Measurements from ENCODE around the gene SLC4A3.

SLC4A3 gene

DNA sequence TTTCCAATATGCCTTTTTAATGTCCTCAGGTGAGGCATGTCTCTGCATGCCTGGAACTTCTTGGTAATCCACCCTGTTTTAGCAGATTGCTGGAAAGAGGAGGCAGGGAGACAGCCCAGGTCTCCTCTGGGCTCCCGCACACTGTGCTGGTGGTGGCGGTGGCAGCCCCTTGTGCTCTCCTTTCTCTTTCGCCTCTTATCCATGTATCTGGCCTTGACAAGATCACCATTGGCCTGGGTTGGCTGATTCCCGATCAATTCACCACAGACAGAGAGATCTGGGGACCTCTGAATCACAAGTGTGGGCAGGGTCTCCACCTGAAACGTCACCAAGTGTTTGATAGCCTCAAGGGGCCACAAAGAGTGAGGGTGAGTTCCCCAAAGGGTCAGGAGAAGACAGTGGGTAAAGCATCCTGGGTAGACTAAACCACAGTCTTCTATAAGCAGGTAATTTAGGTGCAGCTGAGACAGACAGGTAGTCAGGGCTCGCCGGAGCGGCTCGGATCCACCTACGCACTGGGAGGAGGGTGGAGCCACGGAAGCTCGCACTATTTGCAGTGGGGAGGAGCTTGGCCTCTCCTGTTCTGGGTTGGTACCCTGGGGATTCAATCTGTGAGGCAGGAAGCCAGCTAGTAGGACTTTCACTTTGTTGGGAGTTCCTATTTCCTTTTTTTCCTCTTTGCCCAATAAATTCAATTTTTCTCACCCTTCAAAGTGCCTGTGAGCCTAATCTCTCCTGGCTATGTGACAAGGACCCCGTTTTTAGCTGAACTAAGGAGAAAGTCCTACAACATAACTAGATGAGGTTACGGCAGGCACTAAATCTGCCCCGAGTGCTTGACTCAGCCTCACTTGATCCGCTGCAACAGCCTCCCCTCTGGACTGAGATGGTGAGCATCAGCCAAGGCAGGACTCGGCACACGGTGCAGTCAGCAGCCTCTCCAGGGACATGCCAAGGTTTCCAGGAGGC lies 57.6 kb downstream of the SLC4A3 start:
- Histone ChIP-seq H3K4me1 (ENCODE audit: control insufficient read depth, low read depth, low read length) (peaks cover 2% of the 10 kb centered on the region), H4K5ac (ENCODE audit: low read length) (peak overlapping the region; percentile 68), H2BK15ac (replicated peaks; ENCODE audit: low read depth) (no peak overlapping the region), H4K8ac (ENCODE audit: low read depth, low read length) (no peak overlapping the region), H3K56ac (ENCODE audit: low read length) (peak overlapping the region; percentile 86), H3K4me2 (ENCODE audit: low read length) (peak overlapping the region; percentile 41), H3K4ac (ENCODE audit: low read depth, low read length) (peak overlapping the region; percentile 82), H3K9ac (ENCODE audit: low read length) (peak overlapping the region; percentile 62), H3K23ac (ENCODE audit: low read length) (no peak overlapping the region), H3K27ac (ENCODE audit: low read depth, low read length) (no peak overlapping the region), H2BK5ac (ENCODE audit: low read length) (peak overlapping the region; percentile 51), H3K18ac (ENCODE audit: low read length) (peak overlapping the region; percentile 16), H2BK120ac (ENCODE audit: low read depth, low read length) (no peak overlapping the region), H3K79me1 (ENCODE audit: low read length) (no peaks in the 10 kb centered on the region), H3K79me2 (ENCODE audit: control insufficient read depth, insufficient read depth, low read length) (no peaks in the 10 kb centered on the region), H3K36me3 (ENCODE audit: control insufficient read depth, insufficient read depth, low read length) (no peaks in the 10 kb centered on the region), H3K4me3 (ENCODE audit: low read length) (no peak overlapping the region), H2AK5ac (ENCODE audit: low read length) (peak overlapping the region; percentile 20), H3K27me3 (ENCODE audit: insufficient read depth, low read length, poor library complexity) (no peaks in the 10 kb centered on the region)
- DNase-seq = peak; percentile 90
- WGBS (ENCODE audit: extremely low coverage, insufficient coverage, low lambda C conversion rate) = no CpG with 5 or more reads among the region's 18 CpGs

GRCh38 chr2:219687272-219687671 lies 59.8 kb downstream of the SLC4A3 start:
- Histone ChIP-seq H3K4me2 (ENCODE audit: low read length) (no peak overlapping the region), H2AK5ac (ENCODE audit: low read length) (no peak overlapping the region), H3K18ac (ENCODE audit: low read length) (no peak overlapping the region), H4K8ac (ENCODE audit: low read depth, low read length) (no peak overlapping the region), H3K27ac (ENCODE audit: low read depth, low read length) (no peak overlapping the region), H2BK15ac (replicated peaks; ENCODE audit: low read depth) (no peak overlapping the region), H3K36me3 (ENCODE audit: control insufficient read depth, insufficient read depth, low read length) (no peaks in the 10 kb centered on the region), H3K4me1 (ENCODE audit: control insufficient read depth, low read depth, low read length) (peaks cover 2% of the 10 kb centered on the region), H3K79me1 (ENCODE audit: low read length) (no peaks in the 10 kb centered on the region), H2BK5ac (ENCODE audit: low read length) (no peak overlapping the region), H2BK120ac (ENCODE audit: low read depth, low read length) (no peak overlapping the region), H3K4ac (ENCODE audit: low read depth, low read length) (no peak overlapping the region), H3K9ac (ENCODE audit: low read length) (no peak overlapping the region), H3K56ac (ENCODE audit: low read length) (no peak overlapping the region), H3K79me2 (ENCODE audit: control insufficient read depth, insufficient read depth, low read length) (no peaks in the 10 kb centered on the region), H3K23ac (ENCODE audit: low read length) (no peak overlapping the region), H3K27me3 (ENCODE audit: insufficient read depth, low read length, poor library complexity) (no peaks in the 10 kb centered on the region), H4K5ac (ENCODE audit: low read length) (no peak overlapping the region), H3K4me3 (ENCODE audit: low read length) (no peak overlapping the region)
- no CpG with 5 or more reads among the region's 3 CpGs for WGBS (ENCODE audit: extremely low coverage, insufficient coverage, low lambda C conversion rate)
- no peak for DNase-seq

DNA sequence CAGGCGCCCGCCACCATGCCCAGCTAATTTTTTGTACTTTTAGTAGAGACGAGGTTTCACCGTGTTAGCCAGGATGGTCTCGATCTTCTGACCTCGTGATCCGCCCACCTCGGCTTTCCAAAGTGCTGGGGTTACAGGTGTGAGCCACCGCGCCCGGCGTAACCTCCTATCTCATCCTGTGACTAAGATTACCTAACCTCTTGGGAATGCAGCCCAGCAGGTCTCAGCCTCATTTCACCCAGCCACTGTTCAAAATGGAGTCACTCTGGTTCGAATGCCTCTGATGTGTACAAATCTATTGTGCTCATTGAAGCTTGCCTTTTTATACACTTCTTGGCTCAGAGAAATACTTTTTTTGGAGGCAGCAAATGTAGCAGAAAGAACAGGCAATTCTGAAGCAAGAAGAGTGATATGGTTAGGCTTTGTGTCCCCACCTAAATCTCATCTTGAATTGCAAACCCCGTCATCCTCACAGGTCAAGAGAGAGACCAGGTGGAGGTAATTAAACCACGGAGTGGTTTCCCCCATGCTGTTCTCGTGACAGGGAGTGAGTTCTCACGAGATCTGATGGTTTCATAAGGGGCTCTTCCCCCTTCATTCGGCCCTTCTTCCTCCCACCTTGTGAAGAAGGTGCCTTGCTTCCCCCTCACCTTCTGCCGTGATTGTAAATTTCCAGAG lies 60.6 kb downstream of the SLC4A3 start:
- Histone ChIP-seq H3K56ac (ENCODE audit: low read length) (no peak overlapping the region), H2BK15ac (replicated peaks; ENCODE audit: low read depth) (no peak overlapping the region), H3K4ac (ENCODE audit: low read depth, low read length) (peak overlapping the region; percentile 71), H2AK5ac (ENCODE audit: low read length) (no peak overlapping the region), H3K27me3 (ENCODE audit: insufficient read depth, low read length, poor library complexity) (no peaks in the 10 kb centered on the region), H3K27ac (ENCODE audit: low read depth, low read length) (no peak overlapping the region), H4K5ac (ENCODE audit: low read length) (no peak overlapping the region), H3K18ac (ENCODE audit: low read length) (no peak overlapping the region), H3K79me2 (ENCODE audit: control insufficient read depth, insufficient read depth, low read length) (no peaks in the 10 kb centered on the region), H3K4me2 (ENCODE audit: low read length) (no peak overlapping the region), H3K79me1 (ENCODE audit: low read length) (no peaks in the 10 kb centered on the region), H3K23ac (ENCODE audit: low read length) (no peak overlapping the region), H3K4me1 (ENCODE audit: control insufficient read depth, low read depth, low read length) (peaks cover 2% of the 10 kb centered on the region), H3K36me3 (ENCODE audit: control insufficient read depth, insufficient read depth, low read length) (no peaks in the 10 kb centered on the region), H2BK5ac (ENCODE audit: low read length) (no peak overlapping the region), H2BK120ac (ENCODE audit: low read depth, low read length) (no peak overlapping the region), H3K4me3 (ENCODE audit: low read length) (no peak overlapping the region), H3K9ac (ENCODE audit: low read length) (no peak overlapping the region), H4K8ac (ENCODE audit: low read depth, low read length) (no peak overlapping the region)
- DNase-seq = peak; percentile 82
- WGBS (ENCODE audit: extremely low coverage, insufficient coverage, low lambda C conversion rate) = no CpG with 5 or more reads among the region's 19 CpGs

DNA sequence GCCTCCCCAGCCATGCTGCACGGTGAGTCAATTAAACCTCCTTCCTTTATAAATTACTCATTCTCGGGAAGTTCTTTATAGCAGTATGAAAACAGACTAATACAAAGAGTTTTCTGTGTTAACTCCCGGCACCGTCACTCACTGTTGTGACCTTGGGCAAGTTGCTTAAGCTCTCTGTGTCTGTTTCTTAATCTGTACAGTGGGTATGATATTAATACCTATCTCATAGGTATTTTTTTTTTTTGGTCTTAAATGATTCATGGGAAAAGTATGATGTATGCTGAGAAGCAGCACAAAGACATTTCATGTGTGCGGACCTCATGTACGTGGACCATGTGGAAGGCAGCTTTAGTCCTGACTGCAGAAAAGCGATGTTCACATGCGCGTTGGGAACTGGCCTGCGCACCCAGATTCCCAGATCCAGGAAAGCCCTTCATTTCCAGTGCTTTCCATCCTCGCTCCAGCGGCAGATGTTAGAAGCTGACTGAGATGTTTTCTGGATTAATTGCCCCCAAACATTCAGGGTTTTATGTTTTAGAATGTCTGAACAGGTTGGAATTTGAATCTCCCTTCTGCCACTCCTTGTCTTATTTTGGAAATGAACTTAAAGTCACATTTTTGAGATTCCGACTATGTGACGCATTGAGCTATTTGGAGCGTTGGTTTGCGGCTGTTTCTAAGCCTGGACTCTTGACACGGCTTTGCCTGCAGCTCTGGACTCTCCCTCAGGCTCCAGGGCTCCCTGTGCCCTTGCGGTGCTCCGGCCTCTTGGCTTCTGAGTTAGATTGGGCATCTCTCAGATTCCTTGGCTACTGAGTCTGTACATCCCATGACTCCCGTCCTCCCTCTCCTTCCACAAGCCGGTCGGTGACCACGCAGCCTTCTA lies 61.4 kb downstream of the SLC4A3 start:
- H3K27me3 ChIP-seq (ENCODE audit: insufficient read depth, low read length, poor library complexity) = no peaks in the 10 kb centered on the region
- no peak overlapping the region for H3K23ac ChIP-seq (ENCODE audit: low read length)
- peak overlapping the region; percentile 71 for H3K4ac ChIP-seq (ENCODE audit: low read depth, low read length)
- no peak overlapping the region for H3K9ac ChIP-seq (ENCODE audit: low read length)
- no peak overlapping the region for H3K27ac ChIP-seq (ENCODE audit: low read depth, low read length)
- no peak overlapping the region for H3K18ac ChIP-seq (ENCODE audit: low read length)
- no peak overlapping the region for H3K56ac ChIP-seq (ENCODE audit: low read length)
- H2BK5ac ChIP-seq (ENCODE audit: low read length) = no peak overlapping the region
- H4K8ac ChIP-seq (ENCODE audit: low read depth, low read length) = no peak overlapping the region
- no peak overlapping the region for H4K5ac ChIP-seq (ENCODE audit: low read length)
- H3K4me1 ChIP-seq (ENCODE audit: control insufficient read depth, low read depth, low read length) = peaks cover 2% of the 10 kb centered on the region
- H3K79me2 ChIP-seq (ENCODE audit: control insufficient read depth, insufficient read depth, low read length) = no peaks in the 10 kb centered on the region
- no CpG with 5 or more reads among the region's 23 CpGs for WGBS (ENCODE audit: extremely low coverage, insufficient coverage, low lambda C conversion rate)
- H2AK5ac ChIP-seq (ENCODE audit: low read length) = no peak overlapping the region
- H2BK15ac ChIP-seq (replicated peaks; ENCODE audit: low read depth) = no peak overlapping the region
- no peaks in the 10 kb centered on the region for H3K79me1 ChIP-seq (ENCODE audit: low read length)
- DNase-seq = no peak
- H3K36me3 ChIP-seq (ENCODE audit: control insufficient read depth, insufficient read depth, low read length) = no peaks in the 10 kb centered on the region
- no peak overlapping the region for H3K4me3 ChIP-seq (ENCODE audit: low read length)
- H2BK120ac ChIP-seq (ENCODE audit: low read depth, low read length) = no peak overlapping the region
- H3K4me2 ChIP-seq (ENCODE audit: low read length) = no peak overlapping the region

DNA sequence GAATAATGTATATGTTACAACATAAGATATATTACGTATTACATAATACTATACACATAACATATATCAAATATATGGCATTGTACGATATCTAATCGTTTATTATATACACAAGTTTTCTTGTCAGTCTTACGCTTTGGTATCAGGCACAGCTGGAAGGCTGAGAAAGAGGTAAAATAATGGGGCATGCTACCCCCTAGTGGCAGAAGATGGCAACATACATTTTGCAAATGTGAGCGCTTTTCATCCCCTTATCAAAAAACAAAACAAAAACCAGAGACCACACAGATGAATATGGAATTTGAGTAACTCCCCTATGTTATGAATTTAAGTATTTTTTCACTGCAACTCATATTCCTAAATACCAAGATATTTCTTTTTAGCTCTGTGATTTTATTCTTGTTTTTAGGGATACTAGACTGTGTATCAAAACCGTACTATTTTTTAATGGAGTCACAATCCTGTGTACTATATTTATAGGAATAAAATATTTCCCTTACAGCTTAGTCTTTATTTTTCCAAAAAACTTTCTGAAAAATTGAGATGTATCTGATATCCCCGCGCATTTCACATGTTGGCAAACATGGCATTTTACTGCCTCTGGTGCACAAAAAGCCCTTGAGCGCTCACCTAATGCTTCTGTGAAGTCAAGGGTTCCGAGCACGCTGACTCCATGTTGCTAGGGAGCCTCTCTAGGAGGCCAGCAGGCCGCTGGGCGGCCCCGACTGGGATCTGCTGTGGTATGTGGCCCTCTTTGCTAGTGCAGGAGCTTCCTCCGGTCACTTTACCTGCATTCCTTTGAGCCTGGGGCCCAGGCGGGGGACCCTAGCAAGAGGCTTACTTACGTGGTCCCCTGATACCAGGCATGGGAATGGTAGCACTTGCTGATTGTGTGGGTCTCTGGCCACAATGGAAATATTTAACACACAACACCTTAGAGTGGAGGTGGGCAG lies 62.5 kb downstream of the SLC4A3 start:
- Histone ChIP-seq H2BK15ac (replicated peaks; ENCODE audit: low read depth) (no peak overlapping the region), H4K5ac (ENCODE audit: low read length) (no peak overlapping the region), H3K18ac (ENCODE audit: low read length) (no peak overlapping the region), H3K27me3 (ENCODE audit: insufficient read depth, low read length, poor library complexity) (no peaks in the 10 kb centered on the region), H3K9ac (ENCODE audit: low read length) (no peak overlapping the region), H3K36me3 (ENCODE audit: control insufficient read depth, insufficient read depth, low read length) (no peaks in the 10 kb centered on the region), H3K79me1 (ENCODE audit: low read length) (no peaks in the 10 kb centered on the region), H3K4me3 (ENCODE audit: low read length) (no peak overlapping the region), H2BK120ac (ENCODE audit: low read depth, low read length) (no peak overlapping the region), H3K4me1 (ENCODE audit: control insufficient read depth, low read depth, low read length) (peaks cover 2% of the 10 kb centered on the region), H3K27ac (ENCODE audit: low read depth, low read length) (no peak overlapping the region), H2BK5ac (ENCODE audit: low read length) (no peak overlapping the region), H3K4ac (ENCODE audit: low read depth, low read length) (no peak overlapping the region), H3K56ac (ENCODE audit: low read length) (no peak overlapping the region), H3K79me2 (ENCODE audit: control insufficient read depth, insufficient read depth, low read length) (no peaks in the 10 kb centered on the region), H3K4me2 (ENCODE audit: low read length) (no peak overlapping the region), H4K8ac (ENCODE audit: low read depth, low read length) (no peak overlapping the region), H2AK5ac (ENCODE audit: low read length) (no peak overlapping the region), H3K23ac (ENCODE audit: low read length) (no peak overlapping the region)
- no CpG with 5 or more reads among the region's 17 CpGs for WGBS (ENCODE audit: extremely low coverage, insufficient coverage, low lambda C conversion rate)
- DNase-seq = peak; percentile 60
